ENCODE results near the gene ARRDC5. TPM values are rescaled to one million over a fixed set of nuclear protein-coding genes. Genes with fewer than 3 reads are reported as not detected.

The ARRDC5 gene
- total and polyA plus RNA-seq, 2 of the 13 experiments (the other 11 are each of a cell fraction or from before 2014, with no cell fraction given) = not detected

GRCh38 chr19:4870025-4870700 lies 32.5 kb downstream of the ARRDC5 start (continued):
- TF ChIP-seq ZXDC (CRISPR knock-in tag; IDR thresholded peaks at IDR 0.05) = 0 out of 2 replicates have a peak, but pooled peaks have one; percentile 37
- TF ChIP-seq ZNF513 (CRISPR knock-in tag; conservative IDR thresholded peaks at IDR 0.05) = no peak
- TF ChIP-seq ZNF24 (IDR thresholded peaks at IDR 0.05) = peak; percentile 84
- no peak for TF ChIP-seq MXD4 (CRISPR knock-in tag; IDR thresholded peaks at IDR 0.05)
- 0 out of 2 replicates have a peak, but pooled peaks have one; percentile 14 for TF ChIP-seq HHEX (CRISPR knock-in tag; IDR thresholded peaks at IDR 0.05)
- no peak for TF ChIP-seq FOXM1 (CRISPR knock-in tag; IDR thresholded peaks at IDR 0.05)
- no peak for TF ChIP-seq NCOA1 (CRISPR knock-in tag; IDR thresholded peaks at IDR 0.05)
- peak; percentile 98 for TF ChIP-seq ZNF543 (CRISPR knock-in tag; IDR thresholded peaks at IDR 0.05)
- no peak for TF ChIP-seq IRF1 (CRISPR knock-in tag; IDR thresholded peaks at IDR 0.05; ENCODE audit: low read depth)
- TF ChIP-seq FOSL2 (CRISPR knock-in tag; IDR thresholded peaks at IDR 0.05) = peak; percentile 100
- no peak for TF ChIP-seq HNF4G (IDR thresholded peaks at IDR 0.05; ENCODE audit: borderline replicate concordance, low read depth, low read length)
- TF ChIP-seq HNF4G (CRISPR knock-in tag; IDR thresholded peaks at IDR 0.05; ENCODE audit: borderline replicate concordance, low read depth) = no peak
- no peak; the same call in 1 of the 2 replicates for TF ChIP-seq SRY (CRISPR knock-in tag; IDR thresholded peaks at IDR 0.05)
- no peak for TF ChIP-seq ZFP41 (CRISPR knock-in tag; IDR thresholded peaks at IDR 0.05; ENCODE audit: borderline replicate concordance)
- TF ChIP-seq HNRNPH1 (optimal IDR thresholded peaks at IDR 0.05; ENCODE audit: low read depth, low read length) = no peak
- no peak for TF ChIP-seq ZHX2 (IDR thresholded peaks at IDR 0.05; ENCODE audit: low read depth)
- TF ChIP-seq ZHX2 (CRISPR knock-in tag; IDR thresholded peaks at IDR 0.05; ENCODE audit: borderline replicate concordance) = no peak
- TF ChIP-seq MBNL3 (CRISPR knock-in tag; conservative IDR thresholded peaks at IDR 0.05) = no peak
